Epithelial cell of prostate (primary cell): ENCODE measurements around the gene CCDC71L.

ENCODE experiments used
- DNase-seq: peaks from one replicate; pipeline ENCODE4 v3.0.0-alpha.2; 2011; ENCODE audit warnings: low read depth, low spot score
- H3K27ac ChIP-seq: fragments of 450-650 bp; 2 replicates; pipeline ENCODE4 v1.5.1; 2017; ENCODE audit warnings: mild to moderate bottlenecking

Gene CCDC71L

GRCh38 chr7:106630648-106631047, 30.3 kb downstream of the CCDC71L start:
- H3K27ac ChIP-seq, result no peak overlapping the region

GRCh38 chr7:106629516-106629915, 31.4 kb downstream of the CCDC71L start:
- no peak for DNase-seq

More at GRCh38 chr7:106630648-106631047, 30.3 kb downstream of the CCDC71L start:
- no peak for DNase-seq

GRCh38 chr7:106626376-106627164, 34.4 kb downstream of the CCDC71L start:
- DNase-seq, result peak; percentile 62
- H3K27ac ChIP-seq, result peak overlapping the region; percentile 62

More at GRCh38 chr7:106629516-106629915, 31.4 kb downstream of the CCDC71L start:
- H3K27ac ChIP-seq, result no peak overlapping the region

- DNase-seq, result no peak
- peak overlapping the region; percentile 62 for H3K27ac ChIP-seq
These were observed 35.2 kb downstream of the CCDC71L start for GRCh38 chr7:106625678-106626301.

- peak overlapping the region; percentile 50 for H3K27ac ChIP-seq
- peak; percentile 77 for DNase-seq
These were observed 37.1 kb downstream of the CCDC71L start for GRCh38 chr7:106623853-106624252.

GRCh38 chr7:106623315-106623660, 37.7 kb downstream of the CCDC71L start:
- no peak for DNase-seq
- H3K27ac ChIP-seq, result peak overlapping the region; percentile 50

- DNase-seq, result no peak
- no peak overlapping the region for H3K27ac ChIP-seq
These were observed 38.2 kb downstream of the CCDC71L start for GRCh38 chr7:106622654-106623314.

GRCh38 chr7:106621393-106622132, 39.4 kb downstream of the CCDC71L start:
- DNase-seq, result no peak

GRCh38 chr7:106620676-106621075, 40.3 kb downstream of the CCDC71L start:
- DNase-seq, result no peak
- no peak overlapping the region for H3K27ac ChIP-seq

More at GRCh38 chr7:106621393-106622132, 39.4 kb downstream of the CCDC71L start:
- no peak overlapping the region for H3K27ac ChIP-seq

- H3K27ac ChIP-seq, result no peak overlapping the region
- no peak for DNase-seq
These were observed 40.9 kb downstream of the CCDC71L start for GRCh38 chr7:106620034-106620433.

- no peak overlapping the region for H3K27ac ChIP-seq
- DNase-seq, result no peak
These were observed 41.7 kb downstream of the CCDC71L start for GRCh38 chr7:106619213-106619612.

- no peak for DNase-seq
- no peak overlapping the region for H3K27ac ChIP-seq
These were observed 42.5 kb downstream of the CCDC71L start for GRCh38 chr7:106618480-106618879.

- DNase-seq, result no peak
- no peak overlapping the region for H3K27ac ChIP-seq
These were observed 43.1 kb downstream of the CCDC71L start for GRCh38 chr7:106617860-106618259.

- DNase-seq, result no peak
- H3K27ac ChIP-seq, result no peak overlapping the region
These were observed 44.3 kb downstream of the CCDC71L start for GRCh38 chr7:106616708-106617051.

- H3K27ac ChIP-seq, result no peak overlapping the region
- DNase-seq, result no peak
These were observed 44.9 kb downstream of the CCDC71L start for GRCh38 chr7:106615808-106616707.

- DNase-seq, result no peak
- no peak overlapping the region for H3K27ac ChIP-seq
These were observed 46.2 kb downstream of the CCDC71L start for GRCh38 chr7:106614751-106615150.

GRCh38 chr7:106613848-106614560, 47.0 kb downstream of the CCDC71L start:
- DNase-seq, result no peak
- no peak overlapping the region for H3K27ac ChIP-seq

- DNase-seq, result no peak
- no peak overlapping the region for H3K27ac ChIP-seq
These were observed 47.7 kb downstream of the CCDC71L start for GRCh38 chr7:106613279-106613678.

GRCh38 chr7:106612432-106612831, 48.5 kb downstream of the CCDC71L start:
- peak overlapping the region; percentile 30 for H3K27ac ChIP-seq
- DNase-seq, result no peak
